GM12801 (cell line): ENCODE data around the gene COL9A2.

Source experiments
- TF ChIP-seq, protein P1 (sequence below): IDR thresholded peaks from one replicate; pipeline ENCODE4 v1.5.1; 2011; ENCODE audit warnings: control low read depth; ENCODE audit not compliant: insufficient read length; ENCODE audit errors: extremely low read depth

The COL9A2 gene

DNA sequence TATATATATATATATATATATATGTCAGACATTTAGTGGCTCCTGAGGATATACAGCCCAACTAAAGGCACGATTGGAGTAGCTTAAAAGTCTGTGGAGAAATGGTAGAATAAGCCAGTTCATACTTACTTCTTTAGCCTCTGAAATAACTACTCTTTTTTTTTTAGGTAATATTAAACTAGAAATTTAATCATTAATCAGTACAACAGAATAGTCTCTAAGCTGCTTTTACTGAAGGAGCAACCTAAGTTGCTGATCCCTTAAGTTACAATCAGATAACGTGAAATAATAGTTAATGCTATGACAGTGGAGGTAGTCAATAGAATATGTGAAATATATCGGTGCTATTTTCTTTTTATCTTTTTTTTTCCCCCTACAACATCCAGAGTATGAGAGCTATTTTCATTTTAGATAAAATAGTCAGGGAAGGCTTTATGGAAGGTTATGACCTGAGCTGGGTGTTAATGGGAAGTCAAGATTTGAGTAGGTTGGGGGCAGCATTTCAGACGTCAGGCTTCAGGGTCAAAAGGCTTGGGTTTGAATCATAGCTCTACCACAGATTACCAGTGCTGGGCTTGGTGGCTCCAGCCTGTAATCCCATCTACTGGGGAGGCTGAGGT lies 43.4 kb downstream of the COL9A2 start:
- TF ChIP-seq, protein P1, sequence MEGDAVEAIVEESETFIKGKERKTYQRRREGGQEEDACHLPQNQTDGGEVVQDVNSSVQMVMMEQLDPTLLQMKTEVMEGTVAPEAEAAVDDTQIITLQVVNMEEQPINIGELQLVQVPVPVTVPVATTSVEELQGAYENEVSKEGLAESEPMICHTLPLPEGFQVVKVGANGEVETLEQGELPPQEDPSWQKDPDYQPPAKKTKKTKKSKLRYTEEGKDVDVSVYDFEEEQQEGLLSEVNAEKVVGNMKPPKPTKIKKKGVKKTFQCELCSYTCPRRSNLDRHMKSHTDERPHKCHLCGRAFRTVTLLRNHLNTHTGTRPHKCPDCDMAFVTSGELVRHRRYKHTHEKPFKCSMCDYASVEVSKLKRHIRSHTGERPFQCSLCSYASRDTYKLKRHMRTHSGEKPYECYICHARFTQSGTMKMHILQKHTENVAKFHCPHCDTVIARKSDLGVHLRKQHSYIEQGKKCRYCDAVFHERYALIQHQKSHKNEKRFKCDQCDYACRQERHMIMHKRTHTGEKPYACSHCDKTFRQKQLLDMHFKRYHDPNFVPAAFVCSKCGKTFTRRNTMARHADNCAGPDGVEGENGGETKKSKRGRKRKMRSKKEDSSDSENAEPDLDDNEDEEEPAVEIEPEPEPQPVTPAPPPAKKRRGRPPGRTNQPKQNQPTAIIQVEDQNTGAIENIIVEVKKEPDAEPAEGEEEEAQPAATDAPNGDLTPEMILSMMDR = no peak

DNA sequence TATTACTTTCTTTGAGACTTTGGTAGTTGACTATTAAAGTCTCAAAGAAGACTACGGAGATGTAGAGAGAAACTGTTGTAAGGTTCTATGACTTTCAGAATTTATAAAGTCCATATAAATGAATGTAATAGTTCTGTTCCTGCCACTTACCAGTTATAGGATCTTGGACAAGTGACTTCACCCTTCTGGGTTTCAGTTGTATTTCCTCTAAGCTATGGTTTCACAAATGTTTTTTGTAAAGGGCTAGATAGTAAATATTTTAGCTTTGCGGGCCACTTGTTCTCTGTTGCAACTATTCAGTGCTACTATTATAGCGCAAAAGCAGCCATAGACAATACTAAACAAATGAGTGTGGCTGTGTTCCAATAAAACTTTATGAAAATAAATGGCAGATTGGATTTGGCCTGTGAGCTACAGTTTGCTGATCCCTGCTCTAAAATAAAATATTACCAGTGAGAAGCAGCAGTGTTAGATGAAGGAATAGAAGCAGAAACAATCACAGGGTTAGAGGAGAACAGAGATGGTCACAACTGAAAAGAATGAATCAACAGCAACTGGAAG lies 44.4 kb downstream of the COL9A2 start:
- TF ChIP-seq, protein P1 = no peak

DNA sequence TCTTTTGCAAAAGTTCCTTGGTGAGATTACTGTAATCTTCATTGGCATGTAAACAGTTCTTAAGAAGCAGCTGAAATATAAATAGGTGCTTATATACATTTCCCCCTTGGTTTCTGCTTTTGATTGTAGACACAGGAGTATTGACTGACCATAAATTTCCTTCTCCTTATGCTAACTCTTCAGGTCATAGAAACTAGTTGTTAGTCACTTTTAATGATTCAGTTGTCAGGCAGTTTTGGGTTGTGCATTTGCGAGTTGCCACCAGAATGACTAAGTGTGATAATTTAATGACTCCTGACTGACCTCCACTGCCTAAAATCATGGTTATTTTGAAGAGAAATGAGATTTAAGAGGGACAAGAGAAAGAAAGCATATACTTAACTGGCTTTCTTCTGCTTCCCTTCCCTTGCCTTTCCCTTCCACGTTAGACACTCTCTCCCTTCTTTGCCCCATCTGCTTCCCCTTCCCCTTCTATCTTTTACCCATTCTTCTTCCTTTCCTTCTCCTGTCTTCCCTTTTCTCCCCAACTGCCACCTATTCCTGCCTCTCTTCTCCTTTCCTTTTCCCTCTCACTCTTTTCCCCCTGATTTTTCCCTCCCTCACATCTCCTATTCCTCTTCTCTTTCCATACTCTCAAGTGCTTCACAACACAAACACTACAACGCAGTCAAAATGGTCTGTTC lies 46.8 kb downstream of the COL9A2 start:
- TF ChIP-seq, protein P1 = no peak

DNA sequence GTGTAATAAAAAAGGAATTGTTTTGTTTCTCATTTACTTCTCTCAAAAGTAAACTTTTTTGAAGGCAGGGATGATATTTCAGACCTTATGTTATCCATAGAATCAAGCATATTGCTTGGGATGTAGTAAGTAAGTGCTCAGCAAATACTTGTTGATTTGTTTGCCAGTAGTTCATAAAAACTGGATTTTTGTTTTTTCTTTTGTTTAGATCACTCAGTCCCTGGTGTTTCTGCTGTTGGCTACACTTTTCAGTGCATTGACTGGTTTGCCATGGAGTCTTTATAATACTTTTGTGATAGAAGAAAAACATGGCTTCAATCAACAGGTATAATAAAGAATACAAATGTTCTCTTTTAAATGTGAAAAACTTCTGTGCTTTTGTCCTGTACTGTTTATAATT lies 48.9 kb downstream of the COL9A2 start:
- TF ChIP-seq, protein P1 = no peak

DNA sequence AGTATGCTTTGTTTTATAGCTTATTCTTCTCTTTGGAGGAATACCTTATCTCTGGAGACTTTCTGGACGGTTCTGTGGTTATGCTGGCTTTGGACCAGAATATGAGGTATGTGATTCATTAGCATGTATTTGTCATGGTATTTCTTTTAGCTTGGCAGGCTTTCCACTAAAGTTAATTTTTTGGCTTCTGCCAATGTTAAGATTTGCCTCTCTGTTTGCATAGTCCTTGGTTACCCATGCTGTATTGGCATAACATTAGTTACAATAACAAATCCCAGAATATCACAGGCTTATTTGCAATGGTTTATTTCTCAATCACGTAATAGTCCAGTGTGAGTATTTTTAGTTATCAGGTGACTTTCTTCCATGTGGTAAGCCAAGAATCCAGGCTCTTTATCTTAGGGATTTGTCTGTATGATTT lies 49.3 kb downstream of the COL9A2 start:
- TF ChIP-seq, protein P1 = no peak

DNA sequence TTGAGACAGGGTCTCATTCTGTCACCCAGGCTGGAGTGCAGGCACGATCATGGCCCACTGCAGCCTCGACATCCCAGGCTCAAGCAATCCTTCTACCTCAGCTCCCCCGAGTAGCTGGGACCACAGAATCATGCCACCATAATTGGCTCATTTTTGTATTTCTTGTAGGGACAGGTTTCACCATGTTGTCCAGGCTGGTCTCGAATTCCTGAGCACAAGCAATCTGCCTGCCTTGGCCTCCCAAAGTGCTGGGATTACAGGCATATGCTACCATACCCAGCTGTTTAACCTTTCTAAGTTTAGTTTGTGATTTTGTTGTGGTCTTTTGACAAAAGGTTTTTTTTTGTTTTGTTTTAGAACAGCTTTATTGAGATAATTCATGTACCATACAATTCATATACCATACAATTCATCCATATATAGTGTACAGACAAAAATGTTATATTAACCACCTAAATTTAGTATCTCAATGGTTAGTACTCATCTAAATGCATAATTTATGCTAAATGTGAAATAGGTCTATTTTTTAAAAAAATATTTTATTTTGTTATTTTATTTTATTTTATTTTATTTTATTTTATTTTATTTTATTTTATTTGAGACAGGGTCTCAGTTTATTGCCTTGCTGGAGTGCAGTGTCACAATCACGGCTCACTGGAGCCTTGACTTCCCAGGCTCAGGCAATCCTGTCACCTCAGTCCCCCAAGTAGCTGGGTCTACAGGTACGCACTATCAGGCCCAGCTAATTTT lies 50.1 kb downstream of the COL9A2 start:
- TF ChIP-seq, protein P1 = no peak

DNA sequence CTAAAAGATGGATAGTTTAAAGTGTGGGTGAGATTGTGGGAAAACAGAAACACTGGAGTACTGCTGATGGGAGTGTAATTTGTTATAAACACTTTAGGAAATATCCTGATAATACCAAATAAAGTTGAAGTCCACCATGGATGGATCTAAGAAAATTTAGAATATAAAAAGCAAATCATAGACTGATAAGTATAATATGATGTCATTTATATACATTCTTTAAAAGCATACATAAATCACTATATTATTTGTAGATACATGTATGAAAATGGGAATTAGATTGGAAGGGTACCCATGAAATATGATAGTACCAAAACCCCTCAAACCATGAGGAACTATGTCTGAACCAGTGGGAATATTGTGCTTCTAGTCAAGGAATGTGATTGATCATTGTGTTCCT lies 51.2 kb downstream of the COL9A2 start:
- TF ChIP-seq, protein P1 = no peak
